ENCODE results near the gene GJE1.
"Not testable (repeated sequence)": the region's sequence is repeated elsewhere in the genome, so short reads cannot be mapped to it uniquely, and the experiment has no call there.

Gene GJE1, protein sequence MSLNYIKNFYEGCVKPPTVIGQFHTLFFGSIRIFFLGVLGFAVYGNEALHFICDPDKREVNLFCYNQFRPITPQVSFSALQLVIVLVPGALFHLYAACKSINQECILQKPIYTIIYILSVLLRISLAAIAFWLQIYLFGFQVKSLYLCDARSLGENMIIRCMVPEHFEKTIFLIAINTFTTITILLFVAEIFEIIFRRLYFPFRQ

DNA sequence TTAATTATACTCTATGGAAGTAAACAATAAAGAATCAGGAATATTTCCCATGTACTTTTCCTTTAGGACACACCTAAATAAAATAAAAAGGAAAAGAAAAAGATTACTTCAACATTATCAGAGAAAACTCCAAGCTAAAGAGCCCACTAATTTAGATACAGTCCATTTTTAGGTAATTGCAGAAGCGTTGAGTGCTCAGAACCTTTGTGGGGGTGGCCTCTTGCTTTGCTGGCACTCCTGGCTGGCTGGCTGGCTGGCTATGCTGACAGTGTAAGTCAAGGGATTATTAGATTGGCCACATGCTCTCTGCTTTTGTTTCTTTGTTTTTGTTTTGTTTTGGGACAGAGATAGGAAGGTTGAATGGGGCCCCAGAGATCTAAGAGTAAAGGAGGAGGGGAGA lies at the start of gene GJE1:
TSS of gene GJE1 (plus strand) at position 301 of the 400 bp plus-strand sequence. CDS start 234 bp downstream, outside the sequence.
- DNase-seq = no peak

GRCh38 chr6:142087950-142088857 lies 44.5 kb upstream of the GJE1 start:
- DNase-seq = no peak

DNA sequence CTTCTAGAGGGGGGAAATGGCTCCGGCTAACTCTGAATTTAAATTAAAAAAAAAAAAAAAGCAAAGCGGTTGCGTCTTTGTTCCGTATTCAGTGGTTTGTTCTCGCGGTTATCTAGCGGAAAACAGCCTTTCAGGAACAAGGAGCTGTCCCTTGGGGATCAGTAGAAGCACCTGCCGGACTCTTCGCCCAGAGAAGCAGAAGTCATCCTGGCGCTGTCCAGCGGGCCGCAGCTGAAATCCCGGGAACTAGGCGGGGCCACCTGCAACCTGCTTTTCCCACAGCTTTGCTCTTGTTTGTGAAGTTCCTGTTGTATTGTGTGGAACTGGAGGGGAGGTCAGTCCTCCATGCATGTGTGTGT lies 43.9 kb upstream of the GJE1 start:
- DNase-seq = no peak

DNA sequence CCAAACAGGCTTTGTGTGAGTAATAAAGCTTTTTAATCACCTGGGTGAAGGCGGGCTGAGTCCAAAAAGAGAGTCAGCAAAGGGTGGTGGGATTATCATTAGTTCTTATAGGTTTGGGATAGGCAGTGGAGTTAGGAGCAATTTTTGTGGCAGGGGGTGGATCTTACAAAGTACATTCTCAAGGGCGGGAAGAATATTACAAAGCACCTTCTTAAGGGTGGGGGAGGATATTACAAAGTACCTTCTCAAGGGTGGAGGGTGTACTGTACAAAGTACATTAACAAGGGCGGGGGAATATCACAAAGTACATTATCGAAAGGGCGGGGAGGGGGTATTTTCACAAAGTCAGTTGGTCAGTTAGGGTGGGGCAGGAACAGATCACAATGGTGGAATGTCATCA lies 27.9 kb upstream of the GJE1 start:
- DNase-seq = not testable (repeated sequence)

DNA sequence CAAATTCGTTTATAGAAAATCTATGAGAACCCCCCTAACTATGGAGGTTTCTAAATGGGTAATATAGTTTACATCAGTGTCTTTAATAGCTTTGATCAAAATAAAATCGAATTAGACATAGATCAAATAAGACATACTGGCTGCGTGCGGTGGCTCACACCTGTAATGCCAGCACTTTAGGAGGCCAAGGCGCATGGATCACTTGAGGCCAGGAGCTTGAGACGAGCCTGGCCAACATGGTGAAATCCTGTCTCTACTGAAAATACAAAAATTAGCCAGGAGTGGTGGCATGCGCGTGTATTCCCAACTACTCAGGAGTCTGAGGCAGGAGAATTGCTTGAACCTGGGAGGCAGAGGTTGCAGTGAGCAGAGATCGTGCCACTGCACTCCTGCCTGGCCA lies 21.9 kb upstream of the GJE1 start:
- not testable (repeated sequence) for DNase-seq

DNA sequence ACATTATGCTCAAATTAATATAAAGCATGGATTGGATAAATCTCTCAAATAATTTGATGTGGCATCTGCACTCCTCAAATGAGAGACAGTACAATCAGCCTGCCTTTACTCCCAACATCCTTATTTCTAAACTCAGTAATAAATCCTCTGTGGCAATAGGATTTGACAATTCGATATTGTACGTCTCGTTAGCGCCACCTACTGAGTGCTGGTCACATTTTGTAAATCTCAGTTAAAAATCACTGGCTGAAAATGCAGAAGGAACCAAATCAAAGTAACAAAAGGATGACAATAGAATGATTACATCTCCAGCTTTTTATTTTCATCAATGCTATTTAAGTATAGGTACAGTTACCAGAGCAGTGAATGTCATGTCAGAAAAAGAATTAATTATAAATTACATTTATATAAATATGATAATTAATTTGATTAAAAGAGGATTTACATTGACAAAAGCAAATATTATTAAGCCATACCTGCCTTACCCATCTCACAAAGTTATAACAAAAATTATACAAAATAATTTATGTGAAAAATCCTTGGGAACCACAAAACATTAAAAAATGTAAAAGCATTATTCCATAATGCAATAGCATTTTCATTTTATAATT lies 20.2 kb upstream of the GJE1 start:
- DNase-seq = peak; percentile 67

DNA sequence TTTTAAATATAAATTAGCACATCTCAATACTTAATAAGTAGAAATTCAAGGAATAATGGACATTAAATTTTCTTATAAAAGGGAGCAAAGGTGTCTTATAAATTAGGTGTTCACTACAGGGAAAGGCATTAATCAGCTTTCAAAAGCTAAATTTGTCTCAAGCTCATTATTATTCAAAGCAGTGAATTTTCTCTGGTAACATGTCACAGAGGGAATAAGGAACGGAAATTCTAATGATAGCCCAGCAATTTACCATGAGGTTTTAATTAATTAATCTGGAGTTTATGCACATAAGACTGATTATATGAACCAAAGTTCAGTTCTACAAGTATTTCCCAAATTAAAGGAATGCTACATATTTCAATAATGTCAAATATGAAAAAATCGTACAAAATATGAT lies 15.4 kb upstream of the GJE1 start:
- DNase-seq = no peak

- no peak for DNase-seq
Measured at GRCh38 chr6:142118328-142118727, 14.4 kb upstream of the GJE1 start.

- no peak for DNase-seq
Measured at GRCh38 chr6:142118925-142119324, 13.8 kb upstream of the GJE1 start.

GRCh38 chr6:142121342-142121741 lies 11.4 kb upstream of the GJE1 start:
- DNase-seq = no peak

DNA sequence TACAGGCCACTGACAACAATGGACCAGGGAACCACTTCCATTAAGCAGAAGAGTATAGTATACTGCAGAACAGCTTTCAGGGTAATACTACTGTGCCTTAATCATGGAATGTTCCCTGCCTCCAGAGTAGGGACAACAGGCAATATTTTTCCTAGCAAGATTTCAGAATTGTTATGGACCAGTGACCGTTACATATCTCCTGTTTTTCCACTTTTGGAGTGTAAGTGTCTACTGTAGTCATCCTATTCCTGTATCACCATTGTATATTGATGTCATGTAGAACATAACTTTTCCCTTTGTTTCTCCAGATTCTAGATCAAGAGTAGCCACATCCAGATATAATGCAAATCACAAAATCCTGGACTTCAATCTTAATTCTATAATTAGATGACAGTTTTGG lies 1.9 kb upstream of the GJE1 start:
- DNase-seq = no peak

DNA sequence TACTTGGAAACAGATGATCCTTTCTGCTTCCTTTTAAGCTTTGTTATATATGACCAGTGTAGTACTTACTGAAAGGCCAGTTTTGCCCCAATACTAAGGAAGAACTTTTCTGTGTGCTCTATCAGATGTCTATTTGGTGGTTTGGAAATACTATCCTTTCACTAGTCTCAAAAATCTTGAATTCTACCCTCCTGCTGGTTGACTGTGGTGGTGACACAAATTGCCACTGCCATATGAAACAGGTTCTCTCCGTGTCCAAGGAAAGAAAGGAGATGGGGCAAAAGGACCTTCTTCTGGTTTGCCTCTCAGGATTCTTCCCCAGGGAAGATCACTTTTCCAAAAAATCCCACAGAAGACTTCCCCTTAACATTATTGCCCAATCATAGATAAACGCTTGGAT lies 6.2 kb downstream of the GJE1 start:
- no peak for DNase-seq

- not testable (repeated sequence) for DNase-seq
Measured at GRCh38 chr6:142141531-142141930, 8.8 kb downstream of the GJE1 start.

- peak; percentile 97 for DNase-seq
Measured at GRCh38 chr6:142146828-142147662, 14.3 kb downstream of the GJE1 start, which contains the start of the genes NMBR and VTA1. Gene NMBR (minus strand): TSS chr6:142147122. CDS start chr6:142088658, 58,464 bp downstream. Gene VTA1 (plus strand): TSS chr6:142147263. CDS start chr6:142147288, 25 bp downstream.

DNA sequence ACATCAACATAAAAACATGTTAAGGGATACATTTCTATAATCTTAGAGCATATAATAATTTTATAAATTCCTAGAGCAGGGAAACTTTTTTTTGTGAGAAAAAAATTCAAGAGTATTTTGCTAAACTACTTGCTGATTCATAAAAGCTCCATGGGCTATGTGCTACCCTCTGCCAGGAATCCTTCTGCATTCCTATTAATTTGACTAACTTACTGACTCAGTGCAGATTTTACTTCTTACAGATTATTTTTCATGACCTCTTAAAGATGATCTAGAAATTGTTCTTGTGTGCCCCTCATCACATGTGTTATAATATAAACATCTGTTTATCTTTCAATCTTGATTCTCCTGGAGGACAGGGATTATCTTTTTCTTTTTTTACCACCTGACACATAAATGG lies 20.0 kb downstream of the GJE1 start:
- DNase-seq = no peak

- DNase-seq = no peak
Measured at GRCh38 chr6:142153196-142153595, 20.5 kb downstream of the GJE1 start.

- no peak for DNase-seq
Measured at GRCh38 chr6:142154336-142154735, 21.6 kb downstream of the GJE1 start.

DNA sequence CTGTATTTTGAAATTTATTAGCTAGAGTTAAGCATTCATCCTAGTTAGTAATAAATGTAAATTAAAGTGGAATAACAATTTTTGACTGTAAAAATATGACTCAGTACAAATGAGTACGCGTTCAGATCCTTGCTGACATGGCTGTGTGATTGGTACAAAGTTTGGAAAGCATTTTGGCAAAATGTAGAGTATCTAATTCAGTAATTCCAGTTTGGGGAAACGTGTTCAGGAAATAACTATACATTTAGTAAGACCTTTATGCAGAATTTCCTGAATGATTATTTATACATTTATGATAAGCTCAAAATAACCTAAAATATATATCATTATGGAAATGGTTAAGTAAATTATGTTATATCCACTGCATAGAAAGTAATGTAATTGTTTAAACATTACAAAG lies 22.4 kb downstream of the GJE1 start:
- DNase-seq = no peak

- peak; percentile 13 for DNase-seq
Measured at GRCh38 chr6:142155895-142156757, 23.4 kb downstream of the GJE1 start.

DNA sequence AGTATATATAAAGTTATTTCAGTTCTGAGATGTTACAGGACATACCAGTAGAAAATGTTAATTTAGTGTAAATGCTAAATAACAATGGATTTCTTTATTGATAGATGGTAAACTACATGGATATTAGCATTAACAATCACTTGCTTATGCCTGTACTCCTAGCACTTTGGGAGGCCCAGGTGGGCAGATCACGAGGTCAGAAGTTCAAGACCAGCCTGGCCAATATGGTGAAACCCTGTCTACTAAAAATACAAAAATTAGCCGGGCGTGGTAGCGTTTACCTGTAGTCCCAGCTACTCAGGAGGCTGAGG lies 24.0 kb downstream of the GJE1 start:
- not testable (repeated sequence) for DNase-seq

- DNase-seq = no peak
Measured at GRCh38 chr6:142162780-142163179, 30.1 kb downstream of the GJE1 start.

DNA sequence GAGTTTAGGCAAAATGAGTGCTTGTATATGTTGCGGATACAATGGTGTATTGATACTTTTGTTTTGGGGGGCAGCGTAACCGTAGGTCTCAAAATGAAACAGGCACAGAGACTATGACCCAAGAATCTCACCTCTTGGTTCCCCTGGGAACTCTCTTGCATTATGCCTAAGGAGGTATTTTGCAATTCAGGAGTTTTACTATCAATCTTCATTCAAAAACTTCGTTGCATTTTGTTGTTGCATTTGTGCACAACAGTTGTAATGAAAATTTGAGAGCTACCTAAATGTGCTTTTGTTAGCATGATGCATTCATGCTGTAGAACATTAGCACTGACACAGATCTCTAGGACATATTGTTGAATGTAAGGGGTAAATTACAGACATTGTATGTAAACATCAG lies 32.5 kb downstream of the GJE1 start:
- DNase-seq = no peak

All from NCI-H1436 (cell line).